CD4-positive, alpha-beta T cell treated with Interferon alpha-2 for 1 hour (primary cell): ENCODE data around the gene LZTR1.
A peak's percentile ranks its signal among the peaks of the same experiment; 100 is the strongest.
"Not testable (repeated sequence)": the region's sequence is repeated elsewhere in the genome, so short reads cannot be mapped to it uniquely, and the experiment has no call there.

Source experiments
- DNase-seq, 2 donors: peaks; one replicate each; pipeline ENCODE4 v3.0.0-alpha.2; 2020 to 2022

Gene LZTR1

DNA sequence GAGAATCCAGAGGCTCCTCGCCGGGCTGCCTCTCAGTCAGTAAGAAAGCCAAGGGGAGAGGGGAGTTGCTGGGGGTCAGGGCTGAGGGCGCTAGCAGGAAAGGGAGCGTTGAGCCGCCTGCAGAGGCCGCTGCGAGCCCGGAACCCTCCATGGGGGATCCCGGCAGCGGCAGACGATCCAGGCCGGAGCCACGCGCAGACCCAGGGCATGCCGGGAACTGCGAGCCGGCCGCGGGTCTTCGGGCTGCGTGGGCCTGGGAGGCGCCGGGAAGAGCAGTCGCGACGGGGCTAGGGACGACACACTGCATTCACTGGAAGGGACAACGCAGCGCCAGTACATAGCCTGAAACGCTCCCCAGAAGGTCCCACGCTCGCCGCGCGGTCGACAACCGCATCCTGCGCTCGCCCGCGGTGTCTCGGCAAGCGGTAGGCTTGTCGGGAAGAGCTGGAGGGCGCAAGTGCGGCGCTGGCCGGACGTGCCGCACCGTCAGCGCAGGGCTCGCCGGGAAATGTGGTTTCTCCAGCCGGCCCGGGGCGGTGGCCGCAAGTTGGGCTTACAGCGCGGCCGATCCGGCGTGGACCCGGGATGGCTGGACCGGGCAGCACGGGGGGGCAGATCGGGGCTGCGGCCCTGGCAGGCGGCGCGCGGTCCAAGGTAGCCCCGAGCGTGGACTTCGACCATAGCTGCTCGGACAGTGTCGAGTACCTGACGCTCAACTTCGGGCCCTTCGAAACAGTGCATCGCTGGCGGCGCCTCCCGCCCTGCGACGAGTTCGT lies at the start of gene LZTR1:
LZTR1 (plus strand) TSS at position 511 of the 776 bp plus-strand sequence; CDS start at position 586, 75 bp downstream.
- DNase-seq, result peak; percentile 67 to 70

GRCh38 chr22:20933910-20934309 lies 48.2 kb upstream of the LZTR1 start:
- no peak for DNase-seq

DNA sequence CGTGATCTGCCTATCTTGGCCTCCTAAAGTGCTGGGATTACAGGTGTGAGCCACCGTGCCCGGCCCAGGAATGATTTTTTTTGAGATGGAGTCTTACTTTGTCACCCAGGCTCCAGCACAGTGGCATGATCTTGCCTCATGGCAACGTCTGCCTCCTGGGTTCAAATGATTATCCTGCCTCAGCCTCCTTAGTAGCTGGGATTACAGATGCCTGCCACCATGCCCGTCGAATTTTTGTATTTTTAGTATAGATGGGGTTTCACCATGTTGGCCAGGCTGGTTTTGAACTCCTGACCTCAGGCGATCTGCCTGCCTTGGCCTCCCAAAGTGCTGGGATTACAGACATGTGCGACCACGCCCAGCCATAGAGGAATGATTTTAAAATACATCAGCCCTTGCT lies 47.0 kb upstream of the LZTR1 start:
- DNase-seq, result not testable (repeated sequence)

DNA sequence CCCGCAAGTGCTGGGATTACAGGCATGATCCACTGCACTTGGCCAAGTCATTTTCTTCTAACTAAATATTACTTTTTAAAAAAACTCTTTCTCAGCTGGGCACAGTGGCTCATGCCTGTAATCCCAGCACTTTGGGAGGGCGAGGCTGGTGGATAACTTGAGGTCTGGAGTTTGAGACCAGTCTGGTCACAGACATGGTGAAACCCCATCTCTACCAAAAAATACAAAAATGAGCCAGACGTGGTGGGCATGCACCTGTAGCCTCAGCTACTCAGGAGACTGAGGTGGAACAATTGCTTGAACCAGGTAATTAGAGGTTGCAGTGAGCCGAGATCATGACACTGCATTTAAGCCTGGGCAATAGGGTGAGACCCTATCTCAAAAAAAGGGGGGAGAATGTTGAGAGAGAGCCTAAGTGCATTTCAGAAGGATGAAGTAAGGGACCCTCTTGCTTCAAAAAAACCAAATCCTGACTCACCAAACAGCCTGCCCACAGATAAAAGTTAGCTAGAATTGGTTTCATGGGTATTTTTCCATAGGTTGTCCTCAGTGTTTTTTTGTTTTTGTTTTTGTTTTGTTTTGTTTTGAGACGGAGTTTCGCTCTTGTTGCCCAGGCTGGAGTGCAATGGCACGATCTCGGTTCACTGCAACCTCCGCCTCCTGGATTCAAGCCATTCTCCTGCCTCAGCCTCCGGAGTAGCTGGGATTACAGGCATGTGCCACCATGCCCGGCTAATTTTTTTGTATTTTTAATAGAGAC lies 46.1 kb upstream of the LZTR1 start:
- DNase-seq, result not testable (repeated sequence)

- no peak for DNase-seq
These were observed 44.9 kb upstream of the LZTR1 start for GRCh38 chr22:20937031-20937793.

DNA sequence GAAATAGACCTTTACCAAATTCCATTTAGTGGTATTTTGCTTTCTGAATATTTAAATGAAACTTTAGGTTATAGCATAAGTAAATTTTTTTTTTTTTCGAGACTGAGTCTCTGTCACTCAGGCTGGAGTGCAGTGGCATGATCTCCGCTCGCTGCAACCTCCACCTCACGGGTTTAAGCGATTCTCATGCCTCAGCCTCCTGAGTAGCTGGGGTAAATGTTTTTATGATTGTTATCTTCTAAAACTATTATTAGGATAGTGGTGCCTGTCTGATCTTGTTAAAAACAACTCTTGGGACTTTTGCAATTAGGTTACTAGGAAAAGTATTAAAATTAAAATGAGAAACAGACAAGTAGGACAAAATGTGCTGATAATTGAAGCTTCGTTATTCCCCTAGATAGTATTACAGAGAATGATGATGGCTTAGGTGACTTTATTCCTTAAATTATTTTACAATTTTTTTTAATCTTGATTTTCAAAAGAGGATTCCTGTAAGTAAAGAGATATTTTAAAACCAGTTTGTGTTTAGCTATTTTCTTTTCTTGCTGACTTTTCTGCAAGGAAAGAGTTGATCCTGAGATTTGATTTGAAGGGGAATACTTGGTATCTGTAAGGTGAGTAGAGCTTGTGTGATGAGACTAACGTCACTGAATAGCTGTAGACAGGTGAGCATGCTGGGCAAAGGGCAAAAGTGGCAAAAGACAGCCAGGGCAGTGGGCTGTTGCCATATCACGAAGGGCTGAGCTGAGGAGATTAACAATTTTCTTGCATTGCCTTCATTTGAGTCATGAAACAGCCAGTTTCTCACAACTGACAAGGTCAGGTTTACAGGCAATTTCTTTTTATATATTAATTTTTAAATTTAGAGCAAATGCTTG lies 44.1 kb upstream of the LZTR1 start:
- no peak for DNase-seq

DNA sequence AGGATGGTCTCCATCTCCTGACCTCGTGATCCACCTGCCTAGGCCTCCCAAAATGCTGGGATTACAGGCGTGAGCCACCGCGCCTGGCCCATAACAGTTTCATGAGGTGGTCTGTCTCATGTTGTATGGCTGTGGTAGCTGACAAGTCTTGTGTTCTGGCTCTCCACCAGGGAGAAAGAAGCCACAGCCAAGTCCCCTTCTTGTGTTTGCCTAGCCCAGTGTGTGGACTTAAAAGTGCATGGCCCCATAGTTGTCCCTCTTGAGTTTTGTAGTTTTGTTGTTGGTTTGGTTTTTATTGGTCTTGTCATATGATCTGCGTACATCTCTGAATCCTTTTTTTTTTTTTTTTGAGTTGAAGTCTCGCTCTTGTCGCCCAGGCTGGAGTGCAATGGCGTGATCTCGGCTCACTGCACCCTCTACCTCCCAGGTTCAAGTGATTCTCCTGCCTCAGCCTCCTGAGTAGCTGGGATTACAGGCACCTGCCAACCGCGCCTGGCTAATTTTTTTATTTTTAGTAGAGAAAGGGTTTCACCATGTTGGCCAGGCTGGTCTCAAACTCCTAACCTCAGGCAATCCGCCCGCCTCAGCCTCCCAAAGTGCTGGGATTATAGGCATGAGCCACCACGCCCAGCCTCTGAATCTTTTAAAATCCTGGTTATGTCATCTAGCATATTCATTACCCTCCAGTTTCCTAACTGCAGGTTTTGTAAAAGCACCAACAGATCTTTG lies 42.5 kb upstream of the LZTR1 start:
- DNase-seq, result not testable (repeated sequence)

DNA sequence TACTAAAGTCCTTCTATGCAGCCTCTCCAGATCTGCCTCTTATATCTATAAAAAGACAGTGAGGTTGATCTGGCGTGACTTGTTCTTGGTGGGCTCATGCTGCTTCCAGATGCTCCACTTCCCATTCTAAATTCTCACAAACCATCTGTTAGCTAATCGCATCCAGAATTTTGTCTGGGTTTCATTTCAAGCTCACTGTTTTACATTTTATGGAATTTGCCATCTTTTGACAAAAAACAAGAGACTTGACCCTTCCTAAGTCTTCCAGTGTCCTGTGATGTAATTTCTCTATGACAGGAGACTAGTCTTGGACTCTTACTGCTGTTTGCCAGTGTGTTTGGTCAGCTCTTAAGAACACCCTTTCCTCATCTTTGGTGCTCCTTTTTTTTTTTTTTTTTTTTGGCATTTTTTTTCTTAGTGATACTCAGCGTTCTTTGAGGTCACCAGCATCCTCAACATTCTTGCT lies 41.9 kb upstream of the LZTR1 start:
- DNase-seq, result no peak

DNA sequence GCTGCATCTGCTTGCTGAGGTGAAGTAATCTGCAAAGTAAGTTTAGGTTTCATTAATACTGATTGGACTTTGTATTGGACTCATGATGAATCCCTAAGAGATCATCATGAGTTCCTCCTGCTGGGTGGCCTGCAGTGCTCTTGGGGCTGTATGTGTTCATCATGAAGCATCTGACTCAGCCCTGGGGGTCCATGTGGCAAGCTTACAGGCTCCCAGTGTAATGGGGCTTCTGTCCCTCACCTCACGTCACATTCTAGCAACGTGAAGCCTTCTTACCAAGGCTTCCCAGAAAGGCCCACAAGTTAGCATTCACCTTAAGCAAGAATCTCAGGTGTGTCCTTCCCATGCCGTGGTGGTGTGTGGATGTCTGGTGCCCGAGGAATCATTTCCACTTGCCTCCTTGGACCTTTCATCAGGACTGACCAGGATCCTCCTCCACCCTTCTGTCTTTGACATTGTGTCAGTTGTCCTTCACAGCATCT lies 41.2 kb upstream of the LZTR1 start:
- DNase-seq, result no peak

- DNase-seq, result not testable (repeated sequence)
These were observed 39.7 kb upstream of the LZTR1 start for GRCh38 chr22:20942203-20942902.

DNA sequence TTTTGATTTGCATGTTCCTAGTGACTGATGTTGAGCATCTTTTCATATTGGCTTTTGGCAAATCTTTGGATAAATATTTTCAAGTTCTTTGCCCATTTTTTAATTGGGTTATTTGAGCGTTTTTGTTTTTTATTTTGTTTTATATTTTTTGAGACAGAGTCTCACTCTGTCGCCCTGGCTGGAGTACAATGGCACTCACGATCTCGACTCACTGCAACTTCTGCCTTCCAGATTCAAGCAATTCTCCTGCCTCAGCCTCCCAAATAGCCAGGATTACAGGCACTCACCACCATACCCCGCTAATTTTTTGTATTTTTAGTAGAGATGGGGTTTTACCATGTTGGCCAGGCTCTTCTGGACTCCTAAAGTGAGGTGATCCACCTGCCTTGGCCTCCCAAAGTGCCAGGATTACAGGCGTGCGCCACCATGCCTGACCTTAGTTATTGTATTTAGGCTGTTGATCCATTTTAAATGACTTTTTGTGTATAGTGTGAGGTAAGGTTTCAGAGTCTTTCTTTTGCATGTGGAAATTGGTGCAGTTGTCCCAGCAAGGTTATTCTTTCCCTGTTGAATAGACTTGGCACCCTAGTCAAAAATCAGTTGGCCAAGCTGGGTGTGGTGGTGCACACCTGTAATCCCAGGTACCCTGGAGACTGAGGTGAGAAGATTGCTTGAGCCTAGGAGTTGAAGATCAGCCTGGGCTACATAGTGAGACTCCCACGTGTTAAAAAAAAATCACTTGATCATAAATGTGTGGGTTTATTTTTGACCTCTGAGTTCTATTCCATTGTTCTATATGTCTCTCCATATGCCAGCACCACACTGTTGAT lies 38.8 kb upstream of the LZTR1 start:
- DNase-seq, result no peak

GRCh38 chr22:20944042-20944441 lies 38.1 kb upstream of the LZTR1 start:
- no peak for DNase-seq

DNA sequence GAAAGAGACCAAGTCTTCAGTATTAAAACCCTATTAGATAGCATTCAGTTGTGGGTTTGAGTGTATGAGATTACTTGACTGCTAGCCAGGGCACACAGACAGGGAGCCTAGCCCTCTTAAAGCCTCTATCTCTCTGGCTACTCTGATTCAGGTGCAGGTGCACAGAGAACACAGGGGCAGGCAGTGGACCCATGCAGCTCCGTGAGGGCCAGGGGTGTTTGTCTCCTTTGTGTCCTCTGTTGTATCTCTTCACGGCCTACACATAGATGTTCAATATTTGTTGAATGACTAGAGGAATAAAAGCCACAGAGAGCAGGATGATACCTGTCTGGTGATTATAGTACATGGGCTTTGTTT lies 36.5 kb upstream of the LZTR1 start:
- DNase-seq, result no peak

- no peak for DNase-seq
These were observed 35.8 kb upstream of the LZTR1 start for GRCh38 chr22:20946080-20946986.

DNA sequence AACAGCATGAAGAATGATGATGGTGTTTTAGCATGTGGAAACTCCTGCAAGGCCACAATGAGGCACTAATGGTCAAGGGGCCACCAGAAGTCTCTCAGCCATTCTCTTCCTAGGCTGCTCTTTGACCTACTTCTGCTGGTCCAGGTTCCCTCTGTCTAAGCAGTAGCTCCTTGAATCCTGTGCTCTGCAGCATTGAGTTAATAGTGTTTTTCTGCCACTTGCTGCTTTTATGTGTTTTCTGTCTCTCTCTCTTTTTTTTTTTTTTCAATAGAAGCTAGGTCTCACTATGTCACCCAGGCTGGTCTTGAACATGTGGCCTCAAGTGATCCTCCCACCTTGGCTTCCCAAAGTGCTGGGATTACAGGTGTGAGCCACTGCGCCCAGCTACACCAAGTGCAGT lies 35.1 kb upstream of the LZTR1 start:
- DNase-seq, result no peak

DNA sequence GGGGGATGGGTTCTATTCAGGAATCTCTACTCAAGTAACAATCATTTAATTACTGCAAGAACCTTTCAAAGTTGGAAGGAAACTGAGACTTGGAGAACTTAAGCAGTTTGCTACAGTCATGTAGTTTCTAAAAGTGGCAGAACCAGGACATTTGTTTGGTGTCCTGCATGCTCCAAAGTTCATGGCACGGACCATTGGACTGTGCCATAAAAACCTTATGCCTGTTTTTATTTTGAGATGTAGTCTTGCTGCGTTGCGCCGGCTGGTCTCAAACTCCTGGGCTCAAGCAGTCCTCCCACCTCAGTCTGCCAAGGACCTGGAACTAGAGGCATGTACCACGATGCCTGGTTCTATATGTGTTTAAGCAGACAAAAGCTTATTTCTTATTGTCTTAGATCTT lies 33.6 kb upstream of the LZTR1 start:
- no peak for DNase-seq

GRCh38 chr22:20948989-20949388 lies 33.1 kb upstream of the LZTR1 start:
- no peak for DNase-seq

- DNase-seq, result no peak
These were observed 32.4 kb upstream of the LZTR1 start for GRCh38 chr22:20949698-20950183.
